ENCODE results near the gene BMAL1.
A peak's percentile ranks its signal among the peaks of the same experiment; 100 is the strongest.
"Not testable (repeated sequence)": the region's sequence is repeated elsewhere in the genome, so short reads cannot be mapped to it uniquely, and the experiment has no call there.

The BMAL1 gene

DNA sequence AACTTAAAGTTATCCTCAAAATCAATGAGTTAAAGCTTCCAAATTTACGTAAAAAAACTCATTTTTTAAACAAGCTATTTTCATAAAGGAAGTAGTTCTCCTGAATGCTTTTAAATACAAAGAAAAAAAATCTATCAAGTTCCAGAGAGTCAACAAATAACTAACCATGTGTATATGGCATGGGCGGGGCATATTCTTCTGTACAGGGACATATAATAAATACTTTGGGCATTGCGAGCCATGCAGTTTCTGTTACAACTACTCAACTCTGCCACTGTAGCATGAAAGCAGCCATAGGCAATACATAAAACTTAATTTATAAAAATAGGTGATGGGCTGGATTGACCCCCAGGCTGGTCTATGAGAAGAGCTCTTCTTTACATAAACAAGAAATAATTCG, 127.6 kb downstream of the BMAL1 start:
- no peak for DNase-seq
- intact Hi-C loops (cut with DNase I): no loop called here

DNA sequence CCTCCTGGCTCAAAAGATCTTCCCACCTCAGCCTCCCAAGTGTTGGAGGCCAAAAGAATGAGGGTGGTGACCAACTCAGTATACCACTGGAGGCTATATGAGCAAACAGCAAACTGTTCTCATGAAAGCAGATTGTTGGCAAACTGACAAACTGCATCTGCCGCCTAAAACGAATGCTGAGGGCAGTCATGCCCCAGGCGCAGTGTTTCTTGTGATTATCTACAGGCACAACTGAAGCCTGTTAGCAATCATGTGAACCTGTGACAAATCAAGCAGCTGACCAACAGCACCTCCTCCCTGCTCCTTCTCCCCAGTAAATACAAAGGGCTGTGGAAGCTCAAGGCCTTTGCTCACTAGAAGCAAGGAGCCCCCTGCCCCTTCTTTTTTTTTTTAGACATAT, 137.6 kb downstream of the BMAL1 start:
- no peak for DNase-seq
- intact Hi-C loops (cut with DNase I): no loop called here

DNA sequence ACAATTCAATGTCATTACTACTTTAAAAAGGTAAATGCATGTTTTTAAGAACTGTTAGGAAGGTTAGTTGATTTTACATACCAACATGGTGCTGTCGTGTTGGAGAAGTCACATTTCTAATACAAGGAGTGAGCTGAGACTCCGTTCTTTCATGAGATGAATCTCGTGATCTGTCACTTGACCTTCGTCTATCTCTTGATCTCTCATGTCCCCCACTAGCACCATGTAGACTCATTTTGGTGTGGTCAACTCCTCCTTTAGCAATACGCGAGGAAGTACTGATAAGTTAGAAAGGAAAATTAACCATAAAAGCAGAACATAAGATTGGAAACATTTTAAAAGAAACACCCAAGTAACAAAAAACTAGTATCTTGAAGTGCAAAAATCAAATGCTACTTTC, 144.0 kb downstream of the BMAL1 start:
- intact Hi-C loops (cut with DNase I): no loop called here
- DNase-seq: no peak

DNA sequence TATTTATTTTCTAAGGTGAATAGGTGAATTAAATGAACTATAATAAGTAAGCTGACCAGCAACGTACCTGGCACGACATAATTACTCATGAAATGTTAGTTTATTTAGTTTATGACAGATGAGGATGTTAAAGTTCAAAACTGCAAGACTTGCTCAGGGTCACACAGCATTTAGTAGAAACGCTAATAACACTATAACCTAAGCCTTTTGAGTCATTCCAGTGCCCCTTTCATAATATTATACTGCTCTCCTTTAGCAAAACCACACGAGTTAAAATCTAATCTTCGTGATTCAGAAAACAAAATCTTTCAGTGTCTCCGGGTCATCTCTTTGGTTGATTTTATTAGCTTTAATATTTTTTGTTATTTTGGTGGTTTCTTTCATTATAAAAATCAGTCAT, 145.8 kb downstream of the BMAL1 start:
- DNase-seq: no peak
- intact Hi-C loops (cut with DNase I): no loop called here

DNA sequence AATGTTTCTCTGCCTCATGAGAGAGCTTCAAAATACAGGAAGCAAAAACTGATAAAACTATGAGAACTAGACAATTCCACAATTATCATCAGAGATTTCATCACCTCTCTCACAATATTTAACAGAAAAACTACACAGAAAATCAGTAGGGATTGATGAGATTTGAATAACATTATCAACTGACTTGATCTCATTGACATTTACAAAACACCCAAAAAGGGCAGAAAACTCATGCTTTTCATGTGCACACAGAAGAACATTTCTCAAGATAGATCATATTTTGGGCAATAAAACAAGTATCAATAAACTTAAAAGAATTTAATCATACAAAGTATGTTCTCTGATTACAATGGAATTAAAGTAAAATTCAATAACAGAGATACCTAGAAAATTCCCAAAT, 149.8 kb downstream of the BMAL1 start:
- intact Hi-C loops (cut with DNase I): no loop called here
- DNase-seq: no peak

DNA sequence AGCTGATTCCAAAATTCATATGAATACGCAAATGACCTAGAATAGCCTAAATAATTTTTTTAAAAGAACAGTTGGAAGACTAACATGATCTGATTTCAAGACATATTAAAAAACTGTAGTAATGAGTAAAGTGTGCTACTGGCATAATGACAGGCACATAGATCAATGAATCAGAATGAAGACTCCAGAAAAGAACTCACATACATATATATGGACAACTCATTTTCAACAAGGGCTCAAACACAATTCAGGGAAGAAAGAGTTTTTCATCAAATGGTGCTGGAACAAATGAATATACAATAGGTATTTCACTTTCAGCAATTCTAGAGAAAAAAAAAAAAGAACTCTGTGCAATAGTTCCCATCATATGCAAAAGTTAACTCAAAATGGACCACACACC, 151.7 kb downstream of the BMAL1 start:
- no peak for DNase-seq
- intact Hi-C loops (cut with DNase I): no loop called here

DNA sequence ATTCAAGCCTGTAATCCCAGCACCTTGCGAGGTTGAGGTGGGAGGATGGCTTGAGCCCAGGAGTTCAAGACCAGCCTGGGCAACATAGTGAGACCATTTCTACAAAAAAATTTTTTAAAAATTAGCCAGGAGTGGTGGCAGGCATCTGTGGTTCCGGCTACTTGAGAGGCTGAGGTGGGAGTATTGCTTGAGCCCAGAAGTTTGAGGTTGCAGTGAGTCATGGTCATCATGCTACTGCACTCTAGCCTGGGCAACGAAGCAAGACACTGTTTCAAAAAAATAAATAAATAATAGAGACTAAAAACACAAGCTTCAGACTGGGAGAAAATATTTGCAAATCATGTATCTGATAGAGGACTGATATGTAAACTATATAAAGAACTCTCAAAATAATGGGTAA, 152.2 kb downstream of the BMAL1 start:
- intact Hi-C loops (cut with DNase I): no loop called here
- no peak for DNase-seq

DNA sequence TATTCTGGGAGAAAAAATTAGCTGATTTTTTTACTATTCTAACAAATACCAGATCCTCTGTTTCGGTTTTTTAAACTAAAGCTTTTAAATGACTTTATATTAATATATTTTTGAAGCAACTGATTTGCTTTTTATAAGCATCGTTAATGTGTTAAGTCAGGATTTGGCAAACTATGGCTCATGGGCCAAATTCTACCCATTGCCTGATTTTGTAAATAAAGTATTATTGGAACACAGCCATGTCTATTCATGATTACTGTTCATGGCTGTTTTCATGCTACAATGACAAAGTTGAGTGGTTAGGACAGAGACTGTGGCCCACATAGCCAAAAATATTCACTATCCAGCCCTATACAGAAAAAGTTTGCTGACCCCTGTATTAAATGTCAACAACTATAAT, 155.8 kb downstream of the BMAL1 start:
- DNase-seq: no peak
- intact Hi-C loops (cut with DNase I): no loop called here

DNA sequence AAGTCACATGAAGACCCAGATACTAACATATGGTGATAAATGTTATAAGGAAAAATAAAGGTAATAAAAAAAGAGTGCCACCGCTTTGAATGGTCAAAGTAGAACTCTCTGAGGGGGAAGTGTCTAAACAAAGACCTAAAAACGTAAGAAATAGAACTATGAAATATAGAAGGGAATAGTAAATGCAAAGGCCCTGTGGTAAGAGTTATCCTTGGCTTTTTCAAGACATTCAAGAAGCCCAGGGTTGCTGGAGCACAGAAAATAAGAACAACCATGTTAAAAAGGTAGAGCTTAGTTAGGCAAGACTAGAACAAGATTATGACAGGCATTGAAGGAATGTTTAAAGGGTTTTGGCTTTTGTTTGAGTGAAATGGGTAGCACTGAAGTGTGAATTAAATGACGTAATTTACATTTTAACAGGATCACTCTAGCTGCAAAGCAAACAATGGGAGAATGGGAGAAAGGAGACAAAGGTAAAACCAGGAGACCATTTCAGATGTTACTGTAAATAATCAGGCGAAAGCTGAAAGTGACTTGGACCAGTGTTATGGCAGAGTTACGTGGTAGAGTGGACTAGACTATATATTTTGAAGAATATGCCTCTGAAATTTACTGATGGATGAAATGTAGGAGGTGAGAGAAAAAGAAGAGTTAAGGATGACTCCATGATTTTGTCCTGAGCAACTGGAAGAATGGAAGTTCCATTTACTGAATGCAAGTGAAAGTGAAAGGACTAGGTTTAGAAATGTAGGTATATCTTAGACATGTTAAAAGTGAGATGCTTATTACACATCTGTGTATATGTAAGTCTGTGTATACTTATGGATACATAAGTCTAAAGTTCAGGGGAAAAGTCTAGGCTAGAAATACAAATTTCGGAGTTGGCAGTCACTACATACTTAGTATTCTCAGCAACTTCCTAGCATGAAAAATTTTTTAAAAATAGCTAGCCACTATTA, 156.9 kb downstream of the BMAL1 start:
- DNase-seq: no peak
- intact Hi-C loops (cut with DNase I): no loop called here

DNA sequence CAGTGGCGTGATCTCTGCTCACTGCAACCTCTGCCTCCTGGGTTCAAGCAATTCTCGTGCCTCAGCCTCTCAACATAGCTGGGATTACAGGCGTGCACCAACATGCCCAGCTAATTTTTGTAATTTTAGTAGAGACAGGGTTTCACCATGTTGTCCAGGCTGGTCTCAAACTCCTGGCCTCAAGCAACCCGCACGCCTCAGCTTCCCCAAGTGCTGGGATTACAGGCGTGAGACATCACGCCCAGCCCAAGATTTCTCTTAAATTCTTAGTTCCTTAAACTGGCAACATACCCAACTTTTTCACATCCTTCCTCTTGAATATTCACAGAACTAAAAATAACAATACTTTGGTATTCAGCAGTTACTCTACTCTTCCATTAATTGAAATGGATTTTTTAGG, 159.2 kb downstream of the BMAL1 start:
- intact Hi-C loops (cut with DNase I): not testable (repeated sequence)
- peak in 8 of 42 donors; percentile 15 to 35 (median 22) for DNase-seq

Measured in head of caudate nucleus (tissue), 42 donors.